ENCODE results near the gene ANKRD66.

Gene ANKRD66

DNA sequence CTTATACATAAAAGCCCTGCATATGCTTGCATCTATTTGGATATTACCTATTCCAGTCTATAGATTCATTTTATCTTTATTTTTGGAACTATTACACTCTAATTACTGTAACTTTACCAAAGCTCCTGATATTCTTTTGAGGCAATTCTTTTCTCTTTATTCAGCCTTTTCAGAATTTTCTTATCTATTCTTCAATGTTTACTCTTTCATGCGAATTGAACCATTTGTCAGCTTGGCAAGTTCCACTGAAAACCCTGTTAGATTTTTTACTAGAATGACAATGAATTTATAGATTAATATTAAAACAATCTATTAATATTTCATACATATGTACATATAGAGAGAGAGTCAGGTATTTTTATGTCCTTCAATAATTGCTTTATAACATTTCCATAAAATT lies 45.9 kb downstream of the ANKRD66 start:
- DNase-seq = no peak

- DNase-seq = no peak
Measured at GRCh38 chr6:46793138-46793537, 46.4 kb downstream of the ANKRD66 start, which contains the start of gene MEP1A. MEP1A (plus strand) TSS chr6:46793389; CDS start chr6:46793399, 10 bp downstream.

GRCh38 chr6:46794068-46794467 lies 47.3 kb downstream of the ANKRD66 start:
- DNase-seq = no peak

DNA sequence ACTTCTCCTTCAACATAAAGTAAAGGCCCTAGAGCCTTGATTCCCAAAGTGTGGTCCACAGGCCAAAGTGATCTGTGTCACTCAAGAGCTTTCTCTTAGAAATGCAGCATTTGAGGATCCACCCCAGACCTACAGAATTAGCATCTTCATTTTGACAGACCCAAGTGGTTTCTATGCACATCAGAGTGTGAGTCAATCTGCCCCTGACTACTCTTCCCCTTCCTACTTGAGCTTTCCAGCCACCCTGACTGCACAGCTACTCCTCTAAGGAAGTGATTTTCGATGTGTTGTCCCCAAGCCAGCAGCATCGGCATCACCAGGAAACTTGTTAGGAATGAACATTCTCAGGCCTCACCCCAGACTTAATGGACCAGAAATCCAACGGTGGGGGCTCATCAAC lies 49.1 kb downstream of the ANKRD66 start:
- DNase-seq = no peak

DNA sequence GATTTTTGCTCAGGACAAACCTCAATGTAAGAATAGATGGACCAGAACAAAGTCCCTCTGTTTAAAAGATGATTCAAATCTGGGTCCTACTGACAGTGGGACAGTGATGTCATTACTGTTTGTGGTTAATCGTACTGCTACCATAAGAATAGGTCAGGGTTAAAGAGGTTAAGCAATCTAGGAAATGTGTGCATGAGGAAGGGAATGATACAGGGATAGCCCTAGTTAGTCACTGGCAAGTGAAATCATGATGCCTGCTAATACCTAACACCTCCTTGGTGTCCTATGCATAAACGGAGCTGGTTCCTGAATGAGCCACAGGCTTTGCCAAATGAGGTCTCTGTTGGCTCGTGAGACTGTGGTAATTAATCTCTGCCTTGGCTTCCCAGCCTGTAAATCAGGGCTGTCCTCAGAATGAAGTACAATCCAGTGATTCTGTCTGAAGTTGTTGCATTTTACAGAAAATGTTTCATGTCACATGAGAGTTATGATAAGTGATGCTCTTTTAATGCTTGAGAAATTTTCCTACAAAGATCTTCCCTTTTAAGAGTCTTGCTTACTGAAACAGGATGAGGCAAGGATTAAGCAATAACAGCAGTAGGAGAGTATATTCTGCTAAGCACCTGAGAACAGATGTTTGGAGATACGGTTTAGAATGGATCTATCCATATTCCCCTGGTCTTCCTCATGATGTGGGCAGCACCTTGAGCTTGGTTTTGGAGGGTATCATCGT lies 50.3 kb downstream of the ANKRD66 start:
- DNase-seq = no peak

GRCh38 chr6:46799657-46800056 lies 52.9 kb downstream of the ANKRD66 start:
- DNase-seq = no peak

DNA sequence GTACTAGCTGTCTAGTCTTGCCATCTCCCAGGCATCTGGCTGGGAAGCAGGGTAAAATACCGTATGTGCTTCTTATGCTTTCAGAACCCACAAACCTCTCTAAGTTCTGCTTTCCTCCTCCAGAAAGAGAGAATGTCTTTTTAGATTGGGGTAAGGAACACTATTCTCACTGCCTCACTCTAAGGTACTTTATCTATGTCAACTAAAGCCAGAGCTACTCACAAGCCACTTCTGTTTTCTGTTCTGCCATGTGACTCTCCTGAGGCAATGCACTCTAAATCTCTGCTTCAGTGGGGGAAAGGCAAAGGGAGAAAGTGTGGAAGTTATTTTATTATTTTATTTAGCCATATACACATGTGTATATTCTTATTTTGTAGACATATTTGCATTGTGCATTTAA lies 62.1 kb downstream of the ANKRD66 start:
- DNase-seq = no peak

Data from NCI-H510A (cell line).